Measurements from ENCODE around the gene SUSD4. TPM values are rescaled to one million over a fixed set of nuclear protein-coding genes. Genes with fewer than 3 reads are reported as not detected.

The SUSD4 gene
- total RNA-seq, 1 donor from 2014 or later = 0.12 TPM

DNA sequence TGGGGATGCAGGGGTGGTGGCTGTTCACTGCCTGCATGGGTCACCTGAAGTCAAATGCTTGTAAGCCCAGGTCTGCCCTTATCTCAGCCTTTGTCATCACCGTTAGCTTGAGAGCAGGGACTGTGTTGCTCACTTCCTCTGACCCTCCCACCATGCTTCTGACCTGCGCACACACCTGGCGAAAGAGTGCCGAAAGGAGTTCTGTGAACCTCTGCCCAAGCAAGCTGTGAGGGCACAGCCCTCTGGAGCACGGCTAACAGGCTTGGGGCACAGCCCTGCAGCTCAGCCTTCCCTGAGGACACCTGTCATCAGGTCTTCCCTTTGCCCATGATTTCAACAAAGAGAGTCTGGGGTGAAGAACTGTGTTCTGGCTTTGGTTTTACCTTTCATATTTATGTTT, 93.8 kb downstream of the SUSD4 start:
- TF ChIP-seq, protein P1, sequence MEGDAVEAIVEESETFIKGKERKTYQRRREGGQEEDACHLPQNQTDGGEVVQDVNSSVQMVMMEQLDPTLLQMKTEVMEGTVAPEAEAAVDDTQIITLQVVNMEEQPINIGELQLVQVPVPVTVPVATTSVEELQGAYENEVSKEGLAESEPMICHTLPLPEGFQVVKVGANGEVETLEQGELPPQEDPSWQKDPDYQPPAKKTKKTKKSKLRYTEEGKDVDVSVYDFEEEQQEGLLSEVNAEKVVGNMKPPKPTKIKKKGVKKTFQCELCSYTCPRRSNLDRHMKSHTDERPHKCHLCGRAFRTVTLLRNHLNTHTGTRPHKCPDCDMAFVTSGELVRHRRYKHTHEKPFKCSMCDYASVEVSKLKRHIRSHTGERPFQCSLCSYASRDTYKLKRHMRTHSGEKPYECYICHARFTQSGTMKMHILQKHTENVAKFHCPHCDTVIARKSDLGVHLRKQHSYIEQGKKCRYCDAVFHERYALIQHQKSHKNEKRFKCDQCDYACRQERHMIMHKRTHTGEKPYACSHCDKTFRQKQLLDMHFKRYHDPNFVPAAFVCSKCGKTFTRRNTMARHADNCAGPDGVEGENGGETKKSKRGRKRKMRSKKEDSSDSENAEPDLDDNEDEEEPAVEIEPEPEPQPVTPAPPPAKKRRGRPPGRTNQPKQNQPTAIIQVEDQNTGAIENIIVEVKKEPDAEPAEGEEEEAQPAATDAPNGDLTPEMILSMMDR (conservative IDR thresholded peaks at IDR 0.05; ENCODE audit: low read depth, low read length) = no peak
- no peak for DNase-seq (ENCODE audit: low read depth)

GRCh38 chr1:223269006-223269405, 95.0 kb downstream of the SUSD4 start:
- TF ChIP-seq, protein P1 (conservative IDR thresholded peaks at IDR 0.05; ENCODE audit: low read depth, low read length) = no peak
- no peak overlapping the region for H3K4me3 ChIP-seq (ENCODE audit: low read depth, low read length)
- DNase-seq (ENCODE audit: low read depth) = no peak

More for the DNA sequence above, 93.8 kb downstream of the SUSD4 start:
- no peak overlapping the region for H3K4me3 ChIP-seq (ENCODE audit: low read depth, low read length)

DNA sequence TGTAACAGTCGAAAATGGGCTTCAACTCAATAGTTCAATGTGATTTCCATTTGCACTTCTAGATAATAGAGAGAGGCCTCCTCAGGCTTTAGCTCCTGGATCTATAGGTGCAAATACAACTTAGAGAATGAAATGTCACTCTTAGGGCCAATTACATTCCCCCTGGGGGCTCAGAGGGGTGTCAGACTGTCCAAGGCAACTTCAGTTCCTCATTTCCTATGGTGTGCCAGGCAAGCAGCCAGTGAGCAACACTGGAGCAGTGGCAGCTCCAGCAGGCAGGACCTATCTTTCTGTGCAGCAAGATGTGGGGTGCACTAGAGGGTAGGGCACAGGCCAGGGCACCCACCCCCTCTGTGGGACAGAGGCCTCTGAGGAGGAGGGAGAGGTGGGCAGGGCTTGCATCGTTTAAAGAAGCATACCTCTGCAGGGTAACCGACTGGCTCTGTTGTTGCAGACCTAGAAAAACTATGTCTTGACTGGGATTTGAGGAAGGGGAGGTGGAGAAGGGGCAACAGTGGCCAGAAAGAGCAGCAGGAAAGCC, 97.3 kb downstream of the SUSD4 start:
- no peak overlapping the region for H3K4me3 ChIP-seq (ENCODE audit: low read depth, low read length)
- no peak for DNase-seq (ENCODE audit: low read depth)
- TF ChIP-seq, protein P1 (conservative IDR thresholded peaks at IDR 0.05; ENCODE audit: low read depth, low read length) = no peak

DNA sequence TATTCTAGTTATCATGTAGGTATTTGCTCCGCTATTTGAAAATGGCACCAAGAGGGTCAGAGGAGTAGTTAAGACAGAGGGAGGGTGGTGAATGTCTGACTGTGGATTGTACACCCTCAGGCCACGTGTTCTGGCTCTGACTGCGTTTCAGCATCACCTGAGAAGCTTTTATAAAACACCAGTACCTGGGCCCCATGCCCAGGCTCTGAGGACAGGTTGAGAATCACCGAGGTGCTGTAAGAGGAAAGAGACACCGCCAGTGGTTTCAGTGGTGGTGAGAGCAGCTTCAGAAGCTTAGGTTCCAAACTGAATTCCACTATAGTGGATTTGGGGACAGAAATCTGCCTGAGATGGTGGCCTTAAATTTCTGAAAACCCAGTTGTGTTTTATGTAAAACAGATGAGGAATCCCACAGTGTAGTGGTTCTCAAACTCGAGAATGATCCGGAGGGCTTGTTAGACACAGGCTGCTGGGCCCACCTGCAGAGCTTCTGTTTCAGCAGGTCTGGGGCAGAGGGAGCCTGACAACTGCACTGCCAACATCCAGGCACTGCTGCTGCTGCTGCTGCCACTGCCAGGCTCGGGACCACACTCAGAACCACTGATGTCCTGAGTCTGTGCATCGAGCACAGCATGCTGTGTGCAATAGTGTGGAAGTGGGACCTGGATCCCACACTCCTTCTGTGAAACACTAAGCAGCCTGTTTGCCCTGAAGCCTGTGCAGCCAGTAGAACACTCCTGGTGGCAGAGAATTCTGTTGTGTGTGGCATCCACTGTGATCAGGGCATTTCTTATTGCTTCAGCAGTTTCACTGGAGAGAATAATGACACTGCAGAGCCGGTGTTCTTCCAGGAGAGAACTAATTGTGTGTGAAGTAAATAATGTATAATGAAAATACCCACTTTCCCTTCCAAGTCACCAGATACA, 98.7 kb downstream of the SUSD4 start:
- TF ChIP-seq, protein P1 (conservative IDR thresholded peaks at IDR 0.05; ENCODE audit: low read depth, low read length) = no peak
- no peak for DNase-seq (ENCODE audit: low read depth)
- H3K4me3 ChIP-seq (ENCODE audit: low read depth, low read length) = no peak overlapping the region

DNA sequence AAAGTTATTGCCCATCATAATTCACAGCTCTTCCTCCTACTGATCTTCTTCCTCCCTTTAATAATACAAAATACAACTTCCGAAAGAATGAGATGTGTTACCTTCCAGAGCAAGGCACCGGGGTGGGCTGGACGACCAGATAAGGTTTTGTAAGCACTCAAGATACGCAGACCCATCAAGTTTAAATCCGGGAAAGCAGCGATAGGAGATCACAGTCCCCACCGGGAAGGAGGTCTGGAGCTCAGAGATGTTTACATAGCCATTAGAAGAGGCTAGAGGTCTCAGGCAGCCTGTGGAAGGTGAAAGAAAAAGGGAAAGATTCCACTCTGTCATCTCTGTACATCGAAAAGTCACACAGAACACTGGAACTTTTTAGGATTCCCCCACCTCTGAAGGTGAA, 99.4 kb downstream of the SUSD4 start:
- DNase-seq (ENCODE audit: low read depth) = no peak
- H3K4me3 ChIP-seq (ENCODE audit: low read depth, low read length) = no peak overlapping the region
- TF ChIP-seq, protein P1 (conservative IDR thresholded peaks at IDR 0.05; ENCODE audit: low read depth, low read length) = no peak

GRCh38 chr1:223261914-223262313, 102.1 kb downstream of the SUSD4 start:
- TF ChIP-seq, protein P1 (conservative IDR thresholded peaks at IDR 0.05; ENCODE audit: low read depth, low read length) = no peak
- no peak for DNase-seq (ENCODE audit: low read depth)
- H3K4me3 ChIP-seq (ENCODE audit: low read depth, low read length) = no peak overlapping the region

All from epithelial cell of proximal tubule (primary cell).